Middle frontal gyrus (tissue), 1 donor: Measurements from ENCODE around the gene RAB3GAP2.
"Not testable (repeated sequence)": the region's sequence is repeated elsewhere in the genome, so short reads cannot be mapped to it uniquely, and the experiment has no call there.

Experiments
- DNase-seq: peaks from one replicate; pipeline ENCODE4 v3.0.0-alpha.2; 2015; ENCODE audit warnings: low spot score; ENCODE audit errors: extremely low spot score

RAB3GAP2 gene

GRCh38 chr1:220204758-220205157 lies 67.5 kb downstream of the RAB3GAP2 start:
- not testable (repeated sequence) for DNase-seq

- no peak for DNase-seq
These were observed 68.4 kb downstream of the RAB3GAP2 start for GRCh38 chr1:220203816-220204215.

- DNase-seq, result no peak
These were observed 73.9 kb downstream of the RAB3GAP2 start for GRCh38 chr1:220198186-220199005.

- DNase-seq, result peak; percentile 15
These were observed 76.6 kb downstream of the RAB3GAP2 start for GRCh38 chr1:220195701-220196100.

GRCh38 chr1:220189750-220190347 lies 82.4 kb downstream of the RAB3GAP2 start:
- no peak for DNase-seq

GRCh38 chr1:220188538-220188937 lies 83.7 kb downstream of the RAB3GAP2 start:
- DNase-seq, result no peak

GRCh38 chr1:220186752-220187151 lies 85.5 kb downstream of the RAB3GAP2 start:
- no peak for DNase-seq

- DNase-seq, result no peak
These were observed 87.7 kb downstream of the RAB3GAP2 start for GRCh38 chr1:220184506-220184905.

- no peak for DNase-seq
These were observed 89.6 kb downstream of the RAB3GAP2 start for GRCh38 chr1:220182656-220183055.

GRCh38 chr1:220182111-220182510 lies 90.1 kb downstream of the RAB3GAP2 start:
- DNase-seq, result no peak

GRCh38 chr1:220176540-220176939 lies 95.7 kb downstream of the RAB3GAP2 start:
- no peak for DNase-seq

GRCh38 chr1:220170836-220171526 lies 101.3 kb downstream of the RAB3GAP2 start:
- no peak for DNase-seq

GRCh38 chr1:220169887-220170286 lies 102.4 kb downstream of the RAB3GAP2 start:
- not testable (repeated sequence) for DNase-seq

GRCh38 chr1:220166853-220167252 lies 105.4 kb downstream of the RAB3GAP2 start:
- DNase-seq, result no peak

- DNase-seq, result no peak
These were observed 107.7 kb downstream of the RAB3GAP2 start for GRCh38 chr1:220164517-220164916.

- no peak for DNase-seq
These were observed 108.1 kb downstream of the RAB3GAP2 start for GRCh38 chr1:220164116-220164515.

GRCh38 chr1:220160027-220160426 lies 112.2 kb downstream of the RAB3GAP2 start:
- no peak for DNase-seq

GRCh38 chr1:220159041-220159440 lies 113.2 kb downstream of the RAB3GAP2 start:
- DNase-seq, result no peak

- DNase-seq, result not testable (repeated sequence)
These were observed 113.7 kb downstream of the RAB3GAP2 start for GRCh38 chr1:220158530-220158929.

GRCh38 chr1:220157738-220158137 lies 114.5 kb downstream of the RAB3GAP2 start:
- DNase-seq, result no peak

GRCh38 chr1:220156620-220157146 lies 115.6 kb downstream of the RAB3GAP2 start:
- no peak for DNase-seq

GRCh38 chr1:220153147-220153546 lies 119.1 kb downstream of the RAB3GAP2 start:
- no peak for DNase-seq
